Liver (tissue), 3 donors: ENCODE results near the gene TUFT1.

Source experiments
- EGR1 ChIP-seq, 2 donors: IDR thresholded peaks; 2 replicates each; pipeline ENCODE4 v1.6.1; 2016 to 2018; ENCODE audit warnings: antibody characterized with exemption in 2 of 2, low read depth in 2 of 2
- TAF1 ChIP-seq: conservative IDR thresholded peaks from 2 replicates; pipeline ENCODE4 v1.6.1; 2016; ENCODE audit warnings: antibody characterized with exemption, mild to moderate bottlenecking
- TF ChIP-seq, protein P1 (sequence below): fragments of 150-350 bp; IDR thresholded peaks from 2 replicates; pipeline ENCODE4 v1.5.1; 2017; ENCODE audit warnings: improper control_type of control experiment, low read depth, low read length; ENCODE audit not compliant: missing input control
- TF ChIP-seq, protein P2 (sequence below): IDR thresholded peaks from 2 replicates; pipeline ENCODE4 v1.6.1; 2016; ENCODE audit warnings: antibody characterized with exemption
- TF ChIP-seq, protein P3 (sequence below): IDR thresholded peaks from 2 replicates; pipeline ENCODE4 v1.6.1; 2016; ENCODE audit warnings: antibody characterized with exemption, mild to moderate bottlenecking
- donor health status: healthy.
- donor health status: healthy.

DNA sequence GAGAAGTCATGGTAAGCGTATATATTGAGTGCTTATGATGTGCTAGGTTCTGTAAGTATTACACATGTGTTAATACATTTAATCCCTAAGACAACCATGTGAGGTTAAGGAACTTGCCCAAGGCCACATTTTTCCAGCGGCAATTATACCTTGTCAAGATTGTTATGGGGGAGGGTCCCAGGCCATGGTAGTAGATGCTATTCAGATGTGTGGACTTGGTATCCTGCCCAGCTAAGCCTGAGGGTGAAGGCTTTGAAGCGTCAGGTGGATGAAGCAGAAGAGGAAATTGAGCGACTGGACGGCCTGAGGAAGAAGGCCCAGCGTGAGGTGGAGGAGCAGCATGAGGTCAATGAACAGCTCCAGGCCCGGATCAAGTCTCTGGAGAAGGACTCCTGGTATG lies 3.6 kb upstream of the TUFT1 start:
- TF ChIP-seq, protein P1, sequence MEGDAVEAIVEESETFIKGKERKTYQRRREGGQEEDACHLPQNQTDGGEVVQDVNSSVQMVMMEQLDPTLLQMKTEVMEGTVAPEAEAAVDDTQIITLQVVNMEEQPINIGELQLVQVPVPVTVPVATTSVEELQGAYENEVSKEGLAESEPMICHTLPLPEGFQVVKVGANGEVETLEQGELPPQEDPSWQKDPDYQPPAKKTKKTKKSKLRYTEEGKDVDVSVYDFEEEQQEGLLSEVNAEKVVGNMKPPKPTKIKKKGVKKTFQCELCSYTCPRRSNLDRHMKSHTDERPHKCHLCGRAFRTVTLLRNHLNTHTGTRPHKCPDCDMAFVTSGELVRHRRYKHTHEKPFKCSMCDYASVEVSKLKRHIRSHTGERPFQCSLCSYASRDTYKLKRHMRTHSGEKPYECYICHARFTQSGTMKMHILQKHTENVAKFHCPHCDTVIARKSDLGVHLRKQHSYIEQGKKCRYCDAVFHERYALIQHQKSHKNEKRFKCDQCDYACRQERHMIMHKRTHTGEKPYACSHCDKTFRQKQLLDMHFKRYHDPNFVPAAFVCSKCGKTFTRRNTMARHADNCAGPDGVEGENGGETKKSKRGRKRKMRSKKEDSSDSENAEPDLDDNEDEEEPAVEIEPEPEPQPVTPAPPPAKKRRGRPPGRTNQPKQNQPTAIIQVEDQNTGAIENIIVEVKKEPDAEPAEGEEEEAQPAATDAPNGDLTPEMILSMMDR = no peak
- TF ChIP-seq EGR1 (IDR thresholded peaks at IDR 0.05; ENCODE audit: low read depth in 2 of 2) (no peak), TAF1 (no peak)
- TF ChIP-seq, protein P2, sequence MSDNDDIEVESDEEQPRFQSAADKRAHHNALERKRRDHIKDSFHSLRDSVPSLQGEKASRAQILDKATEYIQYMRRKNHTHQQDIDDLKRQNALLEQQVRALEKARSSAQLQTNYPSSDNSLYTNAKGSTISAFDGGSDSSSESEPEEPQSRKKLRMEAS = no peak
- TF ChIP-seq, protein P3, sequence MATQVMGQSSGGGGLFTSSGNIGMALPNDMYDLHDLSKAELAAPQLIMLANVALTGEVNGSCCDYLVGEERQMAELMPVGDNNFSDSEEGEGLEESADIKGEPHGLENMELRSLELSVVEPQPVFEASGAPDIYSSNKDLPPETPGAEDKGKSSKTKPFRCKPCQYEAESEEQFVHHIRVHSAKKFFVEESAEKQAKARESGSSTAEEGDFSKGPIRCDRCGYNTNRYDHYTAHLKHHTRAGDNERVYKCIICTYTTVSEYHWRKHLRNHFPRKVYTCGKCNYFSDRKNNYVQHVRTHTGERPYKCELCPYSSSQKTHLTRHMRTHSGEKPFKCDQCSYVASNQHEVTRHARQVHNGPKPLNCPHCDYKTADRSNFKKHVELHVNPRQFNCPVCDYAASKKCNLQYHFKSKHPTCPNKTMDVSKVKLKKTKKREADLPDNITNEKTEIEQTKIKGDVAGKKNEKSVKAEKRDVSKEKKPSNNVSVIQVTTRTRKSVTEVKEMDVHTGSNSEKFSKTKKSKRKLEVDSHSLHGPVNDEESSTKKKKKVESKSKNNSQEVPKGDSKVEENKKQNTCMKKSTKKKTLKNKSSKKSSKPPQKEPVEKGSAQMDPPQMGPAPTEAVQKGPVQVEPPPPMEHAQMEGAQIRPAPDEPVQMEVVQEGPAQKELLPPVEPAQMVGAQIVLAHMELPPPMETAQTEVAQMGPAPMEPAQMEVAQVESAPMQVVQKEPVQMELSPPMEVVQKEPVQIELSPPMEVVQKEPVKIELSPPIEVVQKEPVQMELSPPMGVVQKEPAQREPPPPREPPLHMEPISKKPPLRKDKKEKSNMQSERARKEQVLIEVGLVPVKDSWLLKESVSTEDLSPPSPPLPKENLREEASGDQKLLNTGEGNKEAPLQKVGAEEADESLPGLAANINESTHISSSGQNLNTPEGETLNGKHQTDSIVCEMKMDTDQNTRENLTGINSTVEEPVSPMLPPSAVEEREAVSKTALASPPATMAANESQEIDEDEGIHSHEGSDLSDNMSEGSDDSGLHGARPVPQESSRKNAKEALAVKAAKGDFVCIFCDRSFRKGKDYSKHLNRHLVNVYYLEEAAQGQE = no peak
